ENCODE data around the gene PCF11.
A peak's percentile ranks its signal among the peaks of the same experiment; 100 is the strongest.

PCF11 gene

GRCh38 chr11:83156144-83156995, 561 bp upstream of the PCF11 start:
- DNase-seq, result peak in 1 of 2 experiments; percentile 98

DNA sequence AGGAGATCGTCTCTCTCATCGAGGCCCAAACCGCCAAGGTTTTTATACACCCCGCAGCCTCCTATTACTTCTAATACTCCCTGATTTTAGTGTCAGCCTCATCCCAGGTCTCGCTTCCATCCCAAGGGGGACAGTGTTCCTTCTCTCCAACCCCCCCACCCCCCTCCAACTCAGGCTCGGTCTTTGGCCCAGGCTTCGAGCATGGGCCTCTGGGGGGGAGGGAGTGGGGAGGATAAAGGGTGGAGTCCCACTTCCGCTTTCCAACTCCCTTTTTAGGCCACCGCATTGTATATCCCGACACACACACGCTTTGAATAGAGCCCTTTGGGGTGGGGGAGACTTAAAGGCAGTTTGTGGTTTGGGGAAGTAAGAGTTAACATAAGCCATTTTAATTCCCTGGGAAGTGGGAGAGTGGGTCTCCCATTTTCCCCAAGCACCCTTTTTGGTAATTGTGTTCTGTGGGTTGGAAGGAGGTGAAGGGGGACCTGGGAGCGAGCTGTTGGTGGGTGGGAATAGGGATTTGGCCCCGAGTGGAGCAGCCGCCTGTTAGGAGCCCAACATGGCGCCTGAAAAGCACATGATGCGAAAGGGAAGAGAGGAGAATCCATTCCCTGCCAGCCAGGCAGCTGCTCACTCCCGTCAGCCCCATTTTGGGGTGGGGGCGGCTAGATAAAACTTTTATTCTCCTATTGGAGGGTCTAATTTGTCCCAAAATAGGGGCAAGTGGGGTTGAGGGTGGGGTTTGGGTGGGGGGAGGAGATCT, 844 bp downstream of the PCF11 start:
- peak; percentile 51 to 65 for DNase-seq

DNA sequence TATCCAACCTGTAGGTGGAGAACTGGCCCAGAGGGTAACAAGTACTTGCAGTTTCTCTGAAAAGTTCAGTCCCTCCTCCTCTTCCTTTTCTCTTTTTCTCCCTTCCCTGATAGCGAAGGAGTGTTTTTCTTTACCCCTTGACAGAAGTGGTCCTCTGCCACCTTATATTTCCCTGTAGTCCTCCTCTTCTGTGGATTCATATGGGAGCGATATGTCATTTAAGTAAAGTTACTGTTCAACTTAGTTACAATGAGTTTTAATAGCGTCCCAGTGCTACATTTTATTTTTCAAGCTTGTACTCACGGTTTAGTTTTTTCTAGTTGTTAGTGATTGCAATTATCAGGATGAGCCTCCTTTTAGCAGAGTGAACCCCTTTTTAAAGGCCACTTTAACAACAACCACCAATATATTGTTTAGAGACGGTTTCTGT, 1.4 kb downstream of the PCF11 start:
- DNase-seq, result no peak

GRCh38 chr11:83158965-83159901, 2.3 kb downstream of the PCF11 start:
- no peak for DNase-seq

- no peak for DNase-seq
These were observed 3.3 kb downstream of the PCF11 start for GRCh38 chr11:83159902-83160865.

- DNase-seq, result no peak
These were observed 4.8 kb downstream of the PCF11 start for GRCh38 chr11:83161610-83162199.

- no peak for DNase-seq
These were observed 5.4 kb downstream of the PCF11 start for GRCh38 chr11:83162377-83162776.

GRCh38 chr11:83166193-83166866, 9.4 kb downstream of the PCF11 start:
- no peak for DNase-seq

DNA sequence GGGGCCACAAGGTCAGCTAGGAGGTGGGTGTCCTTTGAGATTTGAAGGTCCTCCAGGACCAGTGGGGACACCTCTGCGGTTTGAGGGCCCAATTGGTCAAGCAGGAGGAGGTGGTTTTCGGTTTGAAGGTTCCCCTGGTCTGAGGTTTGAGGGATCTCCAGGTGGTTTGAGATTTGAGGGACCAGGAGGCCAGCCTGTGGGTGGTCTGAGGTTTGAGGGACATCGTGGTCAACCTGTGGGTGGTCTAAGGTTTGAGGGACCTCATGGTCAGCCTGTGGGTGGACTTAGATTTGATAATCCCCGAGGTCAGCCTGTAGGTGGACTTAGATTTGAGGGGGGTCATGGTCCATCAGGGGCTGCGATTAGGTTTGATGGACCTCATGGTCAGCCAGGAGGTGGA, 11.8 kb downstream of the PCF11 start:
- DNase-seq, result no peak

DNA sequence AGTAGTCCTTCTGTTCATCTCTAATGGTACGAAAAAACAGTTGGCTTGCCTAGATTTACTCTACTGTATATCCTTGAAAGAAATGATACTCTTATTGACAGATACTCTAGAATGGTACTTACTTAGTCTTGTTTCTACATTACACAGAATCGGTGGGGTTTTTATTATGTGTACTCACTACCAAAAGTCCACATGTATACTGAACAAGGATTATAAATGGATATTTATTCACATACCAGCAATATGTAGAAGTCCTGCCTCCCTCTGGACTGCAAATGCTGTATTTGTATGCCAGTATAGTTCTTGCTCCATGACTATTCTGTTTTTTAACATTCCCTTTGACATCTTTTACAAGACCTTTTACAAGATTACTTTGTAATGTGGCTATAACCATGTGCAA, 13.9 kb downstream of the PCF11 start:
- DNase-seq, result no peak

- DNase-seq, result no peak
These were observed 15.6 kb downstream of the PCF11 start for GRCh38 chr11:83172551-83172950.

DNA sequence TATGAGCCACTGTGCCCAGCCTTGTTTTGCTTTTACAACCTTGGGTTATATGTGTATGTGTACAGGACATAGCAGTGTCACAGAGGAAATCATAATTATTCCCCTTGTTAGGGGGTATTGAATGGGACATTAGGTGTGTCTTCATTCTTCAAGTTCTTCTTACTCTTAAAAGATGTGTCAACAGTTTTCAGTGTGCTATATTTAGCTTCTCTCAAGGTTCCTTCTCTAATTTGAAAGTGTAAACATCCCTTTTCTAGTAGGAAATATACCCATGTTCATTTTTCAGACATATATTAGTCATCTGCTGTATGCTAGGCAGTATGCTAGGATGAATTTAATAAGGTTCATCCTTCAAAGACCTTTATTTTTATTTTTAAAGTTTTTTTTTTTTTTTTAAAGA, 17.1 kb downstream of the PCF11 start:
- no peak for DNase-seq

- DNase-seq, result no peak
These were observed 18.9 kb downstream of the PCF11 start for GRCh38 chr11:83175815-83176214.

DNA sequence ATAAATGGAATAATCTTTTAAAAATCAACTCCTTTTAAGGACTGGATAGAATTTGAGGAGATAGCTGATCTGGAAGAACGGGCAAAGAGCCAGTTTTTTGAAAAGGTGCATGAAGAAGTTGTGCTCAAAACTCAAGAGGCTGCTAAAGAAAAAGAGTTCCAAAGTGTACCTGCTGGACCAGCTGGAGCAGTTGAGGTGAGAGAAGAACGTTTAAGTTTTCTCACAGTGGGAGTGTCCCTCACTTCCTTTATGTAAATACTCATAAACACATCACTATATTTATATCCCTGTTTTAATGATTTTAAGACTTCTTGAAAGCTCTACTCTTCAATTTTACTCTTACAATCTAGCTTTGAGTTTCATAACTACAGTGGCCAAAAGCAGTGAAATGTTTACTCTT, 24.9 kb downstream of the PCF11 start:
- DNase-seq, result no peak

DNA sequence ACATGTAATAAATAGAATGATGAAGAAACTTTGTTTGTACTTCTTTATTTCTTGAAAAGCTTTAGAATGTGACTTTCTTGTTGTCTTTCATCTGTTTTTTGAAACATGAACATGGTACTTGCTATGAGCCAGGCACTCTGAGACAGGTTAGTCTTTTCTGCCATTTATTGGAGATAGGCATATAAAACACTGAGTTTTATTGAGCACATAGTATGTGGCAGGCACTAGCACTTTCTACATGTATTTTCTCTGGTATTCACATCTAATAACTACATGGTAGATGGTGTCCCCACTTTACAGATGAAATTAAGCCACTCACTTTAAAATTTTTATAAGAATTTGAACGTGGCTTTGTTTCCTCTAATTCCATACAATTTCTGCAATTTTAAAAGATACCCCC, 28.8 kb downstream of the PCF11 start:
- no peak for DNase-seq

- no peak for DNase-seq
These were observed 30.5 kb downstream of the PCF11 start for GRCh38 chr11:83187465-83187864.

GRCh38 chr11:83191491-83191890, 34.6 kb downstream of the PCF11 start:
- no peak for DNase-seq

DNA sequence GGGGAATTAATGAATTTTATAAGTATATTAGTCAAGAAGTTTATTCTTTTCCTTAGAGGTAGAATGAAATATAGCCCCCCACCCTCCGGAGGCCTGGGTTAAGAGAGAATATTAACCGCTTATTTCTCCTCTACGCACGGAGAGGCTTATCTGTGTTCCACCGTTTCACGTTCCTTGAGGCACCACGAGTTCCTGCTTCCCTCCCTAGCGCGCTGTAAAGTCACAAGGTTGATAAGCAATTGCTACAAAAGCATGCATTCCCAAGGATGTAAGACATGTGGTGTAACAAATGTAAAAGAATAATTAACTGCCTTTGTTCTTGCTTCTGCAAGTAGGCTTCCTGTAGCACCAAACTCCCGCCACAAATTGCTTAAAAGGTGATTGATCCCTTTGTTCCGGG, 35.1 kb downstream of the PCF11 start:
- DNase-seq, result no peak

- DNase-seq, result no peak
These were observed 35.8 kb downstream of the PCF11 start for GRCh38 chr11:83192606-83193245.

All from activated CD4-positive, alpha-beta T cell treated with anti-CD3 and anti-CD28 coated beads, Interleukin-2, amount 50 U/mL, for 48 hours (primary cell).